Measurements from ENCODE around the gene NOC4L.

- TF ChIP-seq CTCF (conservative IDR thresholded peaks at IDR 0.05) (no peak), ZFX (IDR thresholded peaks at IDR 0.05) (no peak)
Observed at GRCh38 chr12:132131229-132131628, 13.0 kb upstream of the NOC4L start.
